K562 (cell line): Measurements from ENCODE around the gene HDAC6. TPM values are rescaled to one million over a fixed set of nuclear protein-coding genes. Genes with fewer than 3 reads are reported as not detected.

Experiments used
- KAT2B ChIP-seq: IDR thresholded peaks from one replicate; pipeline ENCODE4 v1.6.1; 2012; ENCODE audit warnings: low read depth, mild to moderate bottlenecking, control low read depth, inconsistent platforms, low read length, moderate library complexity
- KDM1A ChIP-seq, 2 experiments: fragments of 450-650 bp; IDR thresholded peaks; 2 replicates each; pipeline ENCODE4 v1.6.1; 2016; ENCODE audit warnings: mild to moderate bottlenecking in 2 of 2
- KDM4B ChIP-seq, 2 experiments: fragments of 450-650 bp in 1 of 2; sonication (generic) in 1 of 2; IDR thresholded peaks; 2 replicates each; pipeline ENCODE4 v1.6.1; 2016 to 2017; ENCODE audit warnings: borderline replicate concordance in 2 of 2, antibody characterized with exemption in 1 of 2, low read depth in 1 of 2, mild to moderate bottlenecking in 1 of 2
- KHSRP ChIP-seq: fragments of 450-650 bp; IDR thresholded peaks from 2 replicates; pipeline ENCODE4 v1.6.1; 2017
- KLF16 ChIP-seq: IDR thresholded peaks from 2 replicates; pipeline ENCODE4 v1.6.1; 2016; ENCODE audit warnings: antibody characterized with exemption
- MTA2 ChIP-seq: fragments of 450-650 bp; IDR thresholded peaks from 2 replicates; pipeline ENCODE4 v1.6.1; 2016; ENCODE audit warnings: low read depth
- NFE2L1 ChIP-seq: fragments of 450-650 bp; IDR thresholded peaks from 2 replicates; pipeline ENCODE4 v1.6.1; 2016; ENCODE audit warnings: missing genetic modification characterization, low read depth, mild to moderate bottlenecking, missing compliant biosample characterization, moderate library complexity, borderline replicate concordance
- RBM39 ChIP-seq: fragments of 200-400 bp; formaldehyde crosslinking; optimal IDR thresholded peaks from 2 replicates; pipeline ENCODE3; 2018; ENCODE audit warnings: low read depth, low read length
- RFX5 ChIP-seq: IDR thresholded peaks from 2 replicates; pipeline ENCODE4 v1.6.1; 2011; ENCODE audit warnings: low read depth, mild to moderate bottlenecking, improper control_type of control experiment, low read length
- SAP30 ChIP-seq: fragments of 200-600 bp; sonication (generic); IDR thresholded peaks from 2 replicates; pipeline ENCODE4 v1.6.1; 2012; ENCODE audit warnings: borderline replicate concordance, low read depth, mild to moderate bottlenecking, moderate library complexity, low read length, control low read depth, inconsistent platforms; ENCODE audit not compliant: insufficient read depth, poor library complexity, severe bottlenecking
- THRAP3 ChIP-seq: fragments of 450-650 bp; IDR thresholded peaks from 2 replicates; pipeline ENCODE4 v1.6.1; 2016; ENCODE audit warnings: mild to moderate bottlenecking, inconsistent platforms, borderline replicate concordance
- TRIM28 ChIP-seq: fragments of 450-650 bp; IDR thresholded peaks from 2 replicates; pipeline ENCODE4 v1.6.1; 2017
- YY1 ChIP-seq, 3 experiments: IDR thresholded peaks; 2 replicates each; pipeline ENCODE4 v1.6.1; 2011; ENCODE audit warnings: low read length in 2 of 3, mild to moderate bottlenecking in 2 of 3, moderate library complexity in 2 of 3, borderline replicate concordance in 1 of 3, control low read depth in 1 of 3, low read depth in 1 of 3; ENCODE audit not compliant: insufficient read depth in 3 of 3, insufficient replicate concordance in 2 of 3, control insufficient read depth in 1 of 3, insufficient read length in 1 of 3; ENCODE audit errors: extremely low read depth in 1 of 3
- ZNF253 ChIP-seq: fragments of 250-450 bp; sonication (Bioruptor Pico); conservative IDR thresholded peaks from 2 replicates; pipeline ENCODE4 v1.6.1; 2021; ENCODE audit warnings: mild to moderate bottlenecking
- ZNF316 ChIP-seq: fragments of 450-650 bp; IDR thresholded peaks from 2 replicates; pipeline ENCODE4 v1.6.1; 2016
- polyA plus RNA-seq, 8 experiments: library from polyadenylated mRNA; depleted of rRNA in 4 of 8; stranded (reverse) in 5 of 8; unstranded in 3 of 8; fragments of >200 nt; fragmentation: Nextera tagmentation in 2 of 8; fragmentation: Illumina TruSeq in 1 of 8; extraction: Ambion mirVana in 2 of 8; extraction: Trizol in 1 of 8; gene quantifications; 2 replicates each; pipeline versions ENCODE4 v1.2.1 to v1.2.3, GENCODE V29; 2011 to 2014; ENCODE audit warnings: inconsistent platforms in 1 of 8, missing spikeins in 1 of 8
- total RNA-seq, 7 experiments: library from RNA; depleted of rRNA in 6 of 7; stranded (reverse); fragments of >200 nt in 6 of 7; fragmentation: Illumina TruSeq in 2 of 7; extraction: Trizol in 2 of 7; gene quantifications; 2 replicates each; pipeline versions ENCODE4 v1.2.1 to v1.2.3, GENCODE V29; 2011 to 2021; ENCODE audit warnings: low replicate concordance in 1 of 7
- TF ChIP-seq, protein P1 (sequence below): IDR thresholded peaks from 2 replicates; pipeline ENCODE4 v1.6.1; 2012; ENCODE audit warnings: low read depth, low read length, improper control_type of control experiment, borderline replicate concordance
- TF ChIP-seq, protein P2 (sequence below): sonication (generic); formaldehyde crosslinking; IDR thresholded peaks from 2 replicates; pipeline ENCODE4 v1.8.0; 2022; ENCODE audit warnings: mild to moderate bottlenecking, missing genetic modification reagents
- TF ChIP-seq, protein P3 (sequence below): fragments of 250-450 bp; sonication (Bioruptor Pico); IDR thresholded peaks from 2 replicates; pipeline ENCODE4 v1.8.0; 2022; ENCODE audit warnings: inconsistent platforms
- TF ChIP-seq, protein P4 (sequence below): conservative IDR thresholded peaks from 2 replicates; pipeline ENCODE4 v1.6.1; 2011; ENCODE audit warnings: low read depth, mild to moderate bottlenecking, low read length; ENCODE audit not compliant: control insufficient read depth
- TF ChIP-seq, protein P5 (sequence below): fragments of 250-450 bp; sonication (Bioruptor Pico); IDR thresholded peaks from 2 replicates; pipeline ENCODE4 v1.5.0; 2021; ENCODE audit warnings: mild to moderate bottlenecking, borderline replicate concordance

Gene HDAC6
- total and polyA plus RNA-seq, 9 of the 15 experiments (the other 6 are each of a cell fraction or from before 2014, with no cell fraction given), result 29.9 to 101 (median 71.2) TPM

DNA sequence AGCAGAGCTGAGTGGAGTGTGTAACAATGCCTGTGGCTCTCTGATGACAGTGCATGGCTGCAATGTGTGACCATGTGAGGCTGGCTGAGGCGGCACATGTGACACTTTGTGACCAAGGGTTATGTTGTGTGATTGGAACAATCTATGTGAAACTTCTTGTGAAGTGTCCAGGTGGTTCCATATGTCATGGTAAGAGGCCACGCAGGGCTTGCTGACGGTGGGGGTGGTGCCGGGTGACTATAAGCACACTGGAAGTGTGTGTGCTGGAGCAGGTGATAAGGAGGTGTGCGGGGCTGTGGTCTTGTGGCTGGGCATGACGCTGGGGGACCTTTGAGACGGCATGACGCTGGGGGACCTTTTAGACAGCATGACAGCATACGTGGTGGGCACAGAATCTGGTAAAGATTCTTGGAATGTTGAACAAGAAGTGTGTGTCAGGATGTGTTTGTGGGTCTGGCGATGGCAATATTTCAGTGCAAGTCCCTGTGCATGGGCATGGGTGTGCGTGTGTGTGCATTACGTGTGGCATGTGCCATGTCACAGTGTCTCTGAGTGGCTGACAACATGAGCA is 7.4 kb upstream of the HDAC6 start (continued):
- TF ChIP-seq, protein P1, sequence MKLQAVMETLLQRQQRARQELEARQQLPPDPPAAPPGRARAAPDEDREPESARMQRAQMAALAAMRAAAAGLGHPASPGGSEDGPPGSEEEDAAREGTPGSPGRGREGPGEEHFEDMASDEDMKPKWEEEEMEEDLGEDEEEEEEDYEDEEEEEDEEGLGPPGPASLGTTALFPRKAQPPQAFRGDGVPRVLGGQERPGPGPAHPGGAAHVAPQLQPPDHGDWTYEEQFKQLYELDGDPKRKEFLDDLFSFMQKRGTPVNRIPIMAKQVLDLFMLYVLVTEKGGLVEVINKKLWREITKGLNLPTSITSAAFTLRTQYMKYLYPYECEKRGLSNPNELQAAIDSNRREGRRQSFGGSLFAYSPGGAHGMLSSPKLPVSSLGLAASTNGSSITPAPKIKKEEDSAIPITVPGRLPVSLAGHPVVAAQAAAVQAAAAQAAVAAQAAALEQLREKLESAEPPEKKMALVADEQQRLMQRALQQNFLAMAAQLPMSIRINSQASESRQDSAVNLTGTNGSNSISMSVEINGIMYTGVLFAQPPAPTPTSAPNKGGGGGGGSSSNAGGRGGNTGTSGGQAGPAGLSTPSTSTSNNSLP, result no peak
- TF ChIP-seq KLF16, result peak; percentile 27; the same call in 1 of the 2 replicates
- no peak for TF ChIP-seq ZNF253 (CRISPR knock-in tag)
- 0 out of 2 replicates have a peak, but pooled peaks have one; percentile 71 for TF ChIP-seq THRAP3
- TF ChIP-seq MTA2, result peak; percentile 63
- TF ChIP-seq TRIM28, result no peak
- TF ChIP-seq, protein P2, sequence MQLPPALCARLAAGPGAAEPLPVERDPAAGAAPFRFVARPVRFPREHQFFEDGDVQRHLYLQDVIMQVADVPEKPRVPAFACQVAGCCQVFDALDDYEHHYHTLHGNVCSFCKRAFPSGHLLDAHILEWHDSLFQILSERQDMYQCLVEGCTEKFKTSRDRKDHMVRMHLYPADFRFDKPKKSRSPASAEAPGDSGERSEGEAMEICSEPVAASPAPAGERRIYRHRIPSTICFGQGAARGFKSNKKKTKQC, result no peak; the same call in 1 of the 2 replicates
- TF ChIP-seq RFX5, result no peak
- no peak for TF ChIP-seq RBM39
- no peak for TF ChIP-seq KHSRP
- TF ChIP-seq, protein P3, sequence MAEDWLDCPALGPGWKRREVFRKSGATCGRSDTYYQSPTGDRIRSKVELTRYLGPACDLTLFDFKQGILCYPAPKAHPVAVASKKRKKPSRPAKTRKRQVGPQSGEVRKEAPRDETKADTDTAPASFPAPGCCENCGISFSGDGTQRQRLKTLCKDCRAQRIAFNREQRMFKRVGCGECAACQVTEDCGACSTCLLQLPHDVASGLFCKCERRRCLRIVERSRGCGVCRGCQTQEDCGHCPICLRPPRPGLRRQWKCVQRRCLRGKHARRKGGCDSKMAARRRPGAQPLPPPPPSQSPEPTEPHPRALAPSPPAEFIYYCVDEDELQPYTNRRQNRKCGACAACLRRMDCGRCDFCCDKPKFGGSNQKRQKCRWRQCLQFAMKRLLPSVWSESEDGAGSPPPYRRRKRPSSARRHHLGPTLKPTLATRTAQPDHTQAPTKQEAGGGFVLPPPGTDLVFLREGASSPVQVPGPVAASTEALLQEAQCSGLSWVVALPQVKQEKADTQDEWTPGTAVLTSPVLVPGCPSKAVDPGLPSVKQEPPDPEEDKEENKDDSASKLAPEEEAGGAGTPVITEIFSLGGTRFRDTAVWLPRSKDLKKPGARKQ (CRISPR knock-in tag), result no peak
- TF ChIP-seq KAT2B, result no peak
- no peak for TF ChIP-seq NFE2L1
- TF ChIP-seq, protein P4, sequence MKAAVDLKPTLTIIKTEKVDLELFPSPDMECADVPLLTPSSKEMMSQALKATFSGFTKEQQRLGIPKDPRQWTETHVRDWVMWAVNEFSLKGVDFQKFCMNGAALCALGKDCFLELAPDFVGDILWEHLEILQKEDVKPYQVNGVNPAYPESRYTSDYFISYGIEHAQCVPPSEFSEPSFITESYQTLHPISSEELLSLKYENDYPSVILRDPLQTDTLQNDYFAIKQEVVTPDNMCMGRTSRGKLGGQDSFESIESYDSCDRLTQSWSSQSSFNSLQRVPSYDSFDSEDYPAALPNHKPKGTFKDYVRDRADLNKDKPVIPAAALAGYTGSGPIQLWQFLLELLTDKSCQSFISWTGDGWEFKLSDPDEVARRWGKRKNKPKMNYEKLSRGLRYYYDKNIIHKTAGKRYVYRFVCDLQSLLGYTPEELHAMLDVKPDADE, result no peak
- TF ChIP-seq ZNF316, result peak; percentile 34; the same call in 1 of the 2 replicates
- TF ChIP-seq YY1 (IDR thresholded peaks at IDR 0.05; ENCODE audit: borderline replicate concordance in 1 of 3, control insufficient read depth in 1 of 3, extremely low read depth in 1 of 3, insufficient read depth in 3 of 3, insufficient read length in 1 of 3, insufficient replicate concordance in 2 of 3, low read depth in 1 of 3, low read length in 2 of 3), result peak in 1 of 3 experiments; percentile 15
- no peak for TF ChIP-seq KDM1A (IDR thresholded peaks at IDR 0.05)
- TF ChIP-seq, protein P5, sequence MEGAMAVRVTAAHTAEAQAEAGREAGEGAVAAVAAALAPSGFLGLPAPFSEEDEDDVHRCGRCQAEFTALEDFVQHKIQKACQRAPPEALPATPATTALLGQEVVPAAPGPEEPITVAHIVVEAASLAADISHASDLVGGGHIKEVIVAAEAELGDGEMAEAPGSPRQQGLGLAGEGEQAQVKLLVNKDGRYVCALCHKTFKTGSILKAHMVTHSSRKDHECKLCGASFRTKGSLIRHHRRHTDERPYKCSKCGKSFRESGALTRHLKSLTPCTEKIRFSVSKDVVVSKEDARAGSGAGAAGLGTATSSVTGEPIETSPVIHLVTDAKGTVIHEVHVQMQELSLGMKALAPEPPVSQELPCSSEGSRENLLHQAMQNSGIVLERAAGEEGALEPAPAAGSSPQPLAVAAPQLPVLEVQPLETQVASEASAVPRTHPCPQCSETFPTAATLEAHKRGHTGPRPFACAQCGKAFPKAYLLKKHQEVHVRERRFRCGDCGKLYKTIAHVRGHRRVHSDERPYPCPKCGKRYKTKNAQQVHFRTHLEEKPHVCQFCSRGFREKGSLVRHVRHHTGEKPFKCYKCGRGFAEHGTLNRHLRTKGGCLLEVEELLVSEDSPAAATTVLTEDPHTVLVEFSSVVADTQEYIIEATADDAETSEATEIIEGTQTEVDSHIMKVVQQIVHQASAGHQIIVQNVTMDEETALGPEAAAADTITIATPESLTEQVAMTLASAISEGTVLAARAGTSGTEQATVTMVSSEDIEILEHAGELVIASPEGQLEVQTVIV (CRISPR knock-in tag), result no peak
- peak; percentile 24 for TF ChIP-seq SAP30
- TF ChIP-seq KDM4B (IDR thresholded peaks at IDR 0.05; ENCODE audit: borderline replicate concordance in 2 of 2, low read depth in 1 of 2), result no peak
